ENCODE results near the gene KIF7. TPM values are rescaled to one million over a fixed set of nuclear protein-coding genes. Genes with fewer than 3 reads are reported as not detected.

KIF7 gene
- polyA plus RNA-seq, 1 experiment, result 4.5 TPM

DNA sequence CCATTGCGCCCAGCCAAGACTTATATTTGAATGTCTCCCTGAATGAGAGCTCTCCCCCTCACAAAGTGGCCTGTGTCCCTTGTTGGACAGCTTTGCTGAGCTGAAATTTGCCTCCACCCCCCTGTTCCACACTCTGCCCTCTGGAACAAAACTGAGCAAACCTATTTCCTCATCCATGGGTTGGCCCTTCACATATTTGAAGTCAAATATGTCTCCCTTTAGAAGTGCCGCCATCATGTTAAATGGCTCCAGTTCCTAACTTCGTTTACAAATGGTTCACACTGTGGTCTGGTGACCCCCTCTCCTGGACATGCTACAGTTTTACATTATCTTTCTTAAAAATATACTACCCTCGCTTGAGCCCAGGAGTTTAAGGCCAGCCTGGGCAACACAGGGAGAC lies 19.3 kb upstream of the KIF7 start:
- CTCF ChIA-PET, result interaction anchor here (0.7 to 1.4 kb wide), 3 partner anchors 8 to 103 kb away, joined by 4 to 9 read pairs (median 4); no protein-coding TSS in a partner anchor

DNA sequence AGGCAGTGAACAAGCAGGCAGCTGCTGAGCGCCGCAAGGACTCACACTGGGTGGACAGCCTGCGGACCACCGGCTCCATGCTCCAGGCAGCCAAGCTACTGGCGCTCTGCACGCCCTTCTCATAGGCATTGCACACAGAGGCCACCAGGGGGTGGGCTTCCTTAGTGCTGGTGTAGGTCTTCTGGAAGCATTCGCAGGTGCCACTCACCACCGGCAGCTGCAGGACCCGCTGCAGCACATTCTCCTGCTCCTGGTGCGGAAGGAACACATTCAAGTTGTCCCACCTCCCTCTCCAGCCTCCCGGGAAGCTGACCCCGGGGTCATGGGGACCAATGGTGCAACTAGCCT lies 17.9 kb upstream of the KIF7 start:
- ChIA-PET POLR2A (no interaction called here), CTCF (interaction anchor here (1.4 to 1.7 kb wide), 2 partner anchors 10 to 12 kb away, joined by 4 to 5 read pairs; no protein-coding TSS in a partner anchor)
- peaks cover 5% of the 10 kb centered on the region for H3K27me3 ChIP-seq (ENCODE audit: control insufficient read depth, insufficient read depth, low read length)
- H3K4me3 ChIP-seq (ENCODE audit: low read depth, low read length), result no peak overlapping the region
- no peak overlapping the region for H3K27ac ChIP-seq (ENCODE audit: low read depth, low read length)
- TF ChIP-seq, protein P1, sequence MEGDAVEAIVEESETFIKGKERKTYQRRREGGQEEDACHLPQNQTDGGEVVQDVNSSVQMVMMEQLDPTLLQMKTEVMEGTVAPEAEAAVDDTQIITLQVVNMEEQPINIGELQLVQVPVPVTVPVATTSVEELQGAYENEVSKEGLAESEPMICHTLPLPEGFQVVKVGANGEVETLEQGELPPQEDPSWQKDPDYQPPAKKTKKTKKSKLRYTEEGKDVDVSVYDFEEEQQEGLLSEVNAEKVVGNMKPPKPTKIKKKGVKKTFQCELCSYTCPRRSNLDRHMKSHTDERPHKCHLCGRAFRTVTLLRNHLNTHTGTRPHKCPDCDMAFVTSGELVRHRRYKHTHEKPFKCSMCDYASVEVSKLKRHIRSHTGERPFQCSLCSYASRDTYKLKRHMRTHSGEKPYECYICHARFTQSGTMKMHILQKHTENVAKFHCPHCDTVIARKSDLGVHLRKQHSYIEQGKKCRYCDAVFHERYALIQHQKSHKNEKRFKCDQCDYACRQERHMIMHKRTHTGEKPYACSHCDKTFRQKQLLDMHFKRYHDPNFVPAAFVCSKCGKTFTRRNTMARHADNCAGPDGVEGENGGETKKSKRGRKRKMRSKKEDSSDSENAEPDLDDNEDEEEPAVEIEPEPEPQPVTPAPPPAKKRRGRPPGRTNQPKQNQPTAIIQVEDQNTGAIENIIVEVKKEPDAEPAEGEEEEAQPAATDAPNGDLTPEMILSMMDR (IDR thresholded peaks at IDR 0.05; ENCODE audit: low read depth, low read length), result peak; percentile 33; the same call in 1 of the 2 replicates
- no peak for DNase-seq (ENCODE audit: low read depth, low spot score)
- H3K9me3 ChIP-seq (ENCODE audit: control insufficient read depth, insufficient read depth, low read length), result no peaks in the 10 kb centered on the region; the same call in 1 of the 2 replicates

More for the DNA sequence above, 19.3 kb upstream of the KIF7 start:
- Histone ChIP-seq H3K9me3 (ENCODE audit: control insufficient read depth, insufficient read depth, low read length) (no peaks in the 10 kb centered on the region; the same call in 1 of the 2 replicates), H3K4me3 (ENCODE audit: low read depth, low read length) (no peak overlapping the region), H3K27ac (ENCODE audit: low read depth, low read length) (no peak overlapping the region), H3K27me3 (ENCODE audit: control insufficient read depth, insufficient read depth, low read length) (peaks cover 5% of the 10 kb centered on the region)
- POLR2A ChIA-PET, result interaction anchor here (0.6 kb wide), 1 partner anchor 17 kb away, joined by 6 read pairs; no protein-coding TSS in a partner anchor
- no peak for DNase-seq (ENCODE audit: low read depth, low spot score)
- TF ChIP-seq, protein P1 (IDR thresholded peaks at IDR 0.05; ENCODE audit: low read depth, low read length), result no peak

DNA sequence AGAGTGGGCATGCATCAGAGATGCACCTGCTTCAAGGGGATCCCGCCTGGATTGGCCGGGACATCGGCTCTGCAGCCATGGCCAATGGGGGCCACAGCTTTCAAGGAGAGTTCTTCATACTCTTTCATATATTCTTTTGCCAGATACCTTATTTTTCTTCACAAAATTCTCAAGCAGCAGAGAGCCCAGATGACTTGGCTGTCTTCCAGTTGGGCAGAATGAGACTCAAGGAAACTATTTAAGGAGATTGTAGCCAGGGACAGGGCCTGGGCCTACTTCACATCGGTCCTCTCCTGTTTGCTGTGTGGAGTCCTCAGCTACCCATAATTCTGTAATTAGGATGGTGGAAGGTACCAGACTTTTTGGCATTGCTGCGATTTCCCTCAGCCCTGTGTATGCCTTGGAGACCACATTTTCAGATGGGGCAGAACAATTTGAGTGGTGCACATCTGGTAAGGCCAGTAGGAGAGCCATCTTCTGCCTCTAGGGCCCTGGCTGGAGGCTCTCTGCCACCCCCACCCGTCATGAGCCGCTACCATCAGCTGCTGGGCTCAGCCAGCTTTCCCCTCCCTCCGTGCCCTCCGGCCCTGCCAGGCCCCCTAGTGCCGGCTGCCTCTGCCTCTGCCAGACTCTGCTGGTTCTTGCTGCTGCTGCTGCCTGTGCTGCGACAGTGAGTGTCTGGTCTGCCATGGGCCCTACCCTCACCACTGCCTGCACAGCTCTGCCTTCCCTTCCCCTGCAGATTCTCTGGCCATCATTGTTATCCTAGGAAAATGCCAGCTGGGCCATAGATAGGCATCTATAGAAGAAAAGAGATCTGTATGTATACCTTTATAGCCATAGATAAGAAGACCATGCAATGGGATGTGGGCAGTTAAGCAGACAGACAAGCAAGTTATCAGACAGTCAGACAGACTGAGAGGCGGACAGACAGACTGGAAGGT lies 17.2 kb upstream of the KIF7 start:
- TF ChIP-seq, protein P1 (IDR thresholded peaks at IDR 0.05; ENCODE audit: low read depth, low read length), result no peak
- Histone ChIP-seq H3K27me3 (ENCODE audit: control insufficient read depth, insufficient read depth, low read length) (peaks cover 5% of the 10 kb centered on the region), H3K4me3 (ENCODE audit: low read depth, low read length) (no peak overlapping the region), H3K9me3 (ENCODE audit: control insufficient read depth, insufficient read depth, low read length) (no peaks in the 10 kb centered on the region; the same call in 1 of the 2 replicates), H3K27ac (ENCODE audit: low read depth, low read length) (no peak overlapping the region)
- ChIA-PET POLR2A (no interaction called here), CTCF (interaction anchor here (1.0 to 1.7 kb wide), 2 partner anchors 12 to 14 kb away, joined by 3 to 5 read pairs; no protein-coding TSS in a partner anchor)
- DNase-seq (ENCODE audit: low read depth, low spot score), result no peak

DNA sequence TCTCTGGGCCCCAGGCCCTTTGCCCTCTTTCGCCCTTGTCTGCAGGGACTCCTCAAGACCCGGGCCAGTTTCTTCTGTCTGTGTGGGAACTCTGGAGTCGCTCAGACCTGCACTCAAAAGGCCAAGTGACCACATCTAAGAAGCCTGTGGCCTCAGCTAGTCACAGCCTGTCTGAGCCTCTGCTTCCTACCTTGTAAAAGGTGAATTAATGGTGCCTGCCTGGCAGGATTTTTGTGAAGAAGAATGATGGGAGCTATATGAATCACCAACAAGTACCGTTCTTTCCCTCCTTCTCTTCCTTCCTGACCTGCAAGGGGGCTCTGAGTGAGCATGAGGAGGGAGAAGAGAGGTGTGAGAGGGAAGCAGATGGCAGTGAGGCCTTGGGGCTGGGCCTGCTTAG lies 16.4 kb upstream of the KIF7 start:
- TF ChIP-seq, protein P1 (IDR thresholded peaks at IDR 0.05; ENCODE audit: low read depth, low read length), result no peak
- POLR2A ChIA-PET, result no interaction called here
- CTCF ChIA-PET, result interaction anchor here (1.0 kb wide), 1 partner anchor 13 kb away, joined by 3 read pairs; no protein-coding TSS in a partner anchor
- Histone ChIP-seq H3K9me3 (ENCODE audit: control insufficient read depth, insufficient read depth, low read length) (no peaks in the 10 kb centered on the region; the same call in 1 of the 2 replicates), H3K27ac (ENCODE audit: low read depth, low read length) (no peak overlapping the region), H3K27me3 (ENCODE audit: control insufficient read depth, insufficient read depth, low read length) (peaks cover 5% of the 10 kb centered on the region), H3K4me3 (ENCODE audit: low read depth, low read length) (no peak overlapping the region)
- DNase-seq (ENCODE audit: low read depth, low spot score), result no peak
